Keratinocyte (primary cell): ENCODE data around the gene FRMPD4. TPM values are rescaled to one million over a fixed set of nuclear protein-coding genes. Genes with fewer than 3 reads are reported as not detected.

Source experiments
- DNase-seq: peaks from one replicate; pipeline ENCODE4 v3.0.0-alpha.2; 2011; ENCODE audit warnings: low read depth, missing footprints, low spot score
- FAIRE-seq: peaks from 2 replicates; lab custom pipeline; 2011; peaks lifted over from hg19 to GRCh38; lab: Jason Lieb, UNC
- H2AFZ ChIP-seq: 2 replicates; pipeline ENCODE4 v1.6.0; 2012; ENCODE audit warnings: low read length, control low read depth, inconsistent platforms; ENCODE audit not compliant: control insufficient read depth
- H3K27ac ChIP-seq: 2 replicates; pipeline ENCODE4 v1.5.1; 2011; ENCODE audit warnings: low read length; ENCODE audit not compliant: control insufficient read depth, insufficient read depth
- H3K27me3 ChIP-seq: 3 replicates; pipeline ENCODE4 v1.6.0; 2011; ENCODE audit warnings: low read length; ENCODE audit not compliant: control insufficient read depth, insufficient read depth; ENCODE audit errors: extremely low read depth
- H3K36me3 ChIP-seq, 2 experiments: 2 replicates in 1 of 2; 3 replicates in 1 of 2; pipeline ENCODE4 v1.5.1; 2011; ENCODE audit warnings: low read length in 2 of 2, mild to moderate bottlenecking in 1 of 2; ENCODE audit not compliant: control insufficient read depth in 2 of 2, insufficient read depth in 2 of 2; ENCODE audit errors: extremely low read depth in 1 of 2
- H3K4me1 ChIP-seq: 3 replicates; pipeline ENCODE4 v1.5.1; 2011; ENCODE audit warnings: low read length; ENCODE audit not compliant: control insufficient read depth, insufficient read depth; ENCODE audit errors: extremely low read depth
- H3K4me2 ChIP-seq: 3 replicates; pipeline ENCODE4 v1.6.0; 2011; ENCODE audit warnings: low read depth, low read length; ENCODE audit not compliant: control insufficient read depth, insufficient read depth; ENCODE audit errors: extremely low read depth
- H3K4me3 ChIP-seq, 3 experiments: fragments of 200-600 bp in 1 of 3; sonication (generic) in 1 of 3; 2 replicates in 2 of 3; 3 replicates in 1 of 3; pipeline ENCODE4 v1.5.1; 2011 to 2016; ENCODE audit warnings: low read length in 3 of 3, mild to moderate bottlenecking in 3 of 3, control low read depth in 2 of 3, inconsistent platforms in 1 of 3, low read depth in 1 of 3, mixed read lengths in 1 of 3, mixed run types in 1 of 3, moderate library complexity in 1 of 3; ENCODE audit not compliant: control insufficient read depth in 2 of 3, insufficient read depth in 2 of 3; ENCODE audit errors: extremely low read depth in 1 of 3
- H3K79me2 ChIP-seq: 2 replicates; pipeline ENCODE4 v1.6.0; 2012; ENCODE audit warnings: low read length; ENCODE audit not compliant: control insufficient read depth, insufficient read depth
- H3K9ac ChIP-seq: 3 replicates; pipeline ENCODE4 v1.6.0; 2011; ENCODE audit warnings: low read length; ENCODE audit not compliant: control insufficient read depth, insufficient read depth; ENCODE audit errors: extremely low read depth
- H3K9me1 ChIP-seq: 3 replicates; pipeline ENCODE4 v1.6.0; 2011; ENCODE audit warnings: low read length; ENCODE audit not compliant: control insufficient read depth, insufficient read depth; ENCODE audit errors: extremely low read depth
- H3K9me3 ChIP-seq: 2 replicates; pipeline ENCODE4 v1.5.1; 2012; ENCODE audit warnings: low read depth, low read length; ENCODE audit not compliant: control insufficient read depth
- H4K20me1 ChIP-seq: 3 replicates; pipeline ENCODE4 v1.6.0; 2011; ENCODE audit warnings: low read length; ENCODE audit not compliant: control insufficient read depth, insufficient read depth; ENCODE audit errors: extremely low read depth
- CTCF ChIP-seq, 3 experiments: IDR thresholded peaks in 1 of 3; conservative IDR thresholded peaks in 1 of 3; optimal IDR thresholded peaks in 1 of 3; 2 replicates in 2 of 3; 3 replicates in 1 of 3; pipeline versions ENCODE3 to v1.5.1; 2011; ENCODE audit warnings: low read length in 3 of 3, mild to moderate bottlenecking in 3 of 3, moderate library complexity in 2 of 3, control low read depth in 1 of 3, inconsistent platforms in 1 of 3; ENCODE audit not compliant: insufficient read depth in 2 of 3; ENCODE audit errors: extremely low read depth in 1 of 3
- EZH2 ChIP-seq: IDR thresholded peaks from one replicate; pipeline ENCODE4 v1.6.1; 2012; ENCODE audit warnings: inconsistent platforms, mild to moderate bottlenecking, low read length, moderate library complexity
- dilution Hi-C: fragments of 300-500 bp; cut with MboI; formaldehyde crosslinking; loops from one replicate; pipeline ENCODE4 v1.7.0; 2020; ENCODE audit warnings: low sequenced_read_pairs; ENCODE audit not compliant: extremely low pct_ligation_motif_present
- polyA plus RNA-seq, 5 experiments: library from polyadenylated mRNA; depleted of rRNA in 3 of 5; stranded (reverse) in 3 of 5; stranded (forward) in 1 of 5; unstranded in 1 of 5; fragments of >200 nt; gene quantifications; 1 replicate in 1 of 5; 2 replicates in 3 of 5; 3 replicates in 1 of 5; pipeline versions ENCODE4 v1.2.1 to v1.2.3, GENCODE V29; 2011 to 2012; ENCODE audit warnings: missing spikeins in 2 of 5, low read depth in 1 of 5, low replicate concordance in 1 of 5

The FRMPD4 gene
- polyA plus RNA-seq, 1 donor (not counting 4 experiments of a cell fraction or from before 2014, with no cell fraction given), result 0.05 TPM

GRCh38 chrX:12237131-12237530 is 98.9 kb downstream of the FRMPD4 start:
- dilution Hi-C loops, result no loop called here
- peak; percentile 11 for DNase-seq

GRCh38 chrX:12237771-12238170 is 99.5 kb downstream of the FRMPD4 start:
- no peak overlapping the region for H3K4me3 ChIP-seq
- no peaks in the 10 kb centered on the region for H3K36me3 ChIP-seq
- TF ChIP-seq CTCF (optimal IDR thresholded peaks at IDR 0.05 in 1 of 3, IDR thresholded peaks at IDR 0.05 in 1 of 3, conservative IDR thresholded peaks at IDR 0.05 in 1 of 3; ENCODE audit: extremely low read depth in 1 of 3, insufficient read depth in 2 of 3, low read length in 3 of 3) (no peak), EZH2 (no peak)
- no peak overlapping the region for H3K4me2 ChIP-seq
- H3K27ac ChIP-seq, result no peak overlapping the region
- DNase-seq, result no peak
- dilution Hi-C loops, result no loop called here
- H3K9ac ChIP-seq, result no peak overlapping the region
- no peaks in the 10 kb centered on the region for H3K9me1 ChIP-seq
- peak overlapping the region; percentile 10 for H2AFZ ChIP-seq
- H3K4me1 ChIP-seq, result peaks cover 6% of the 10 kb centered on the region
- no peaks in the 10 kb centered on the region for H4K20me1 ChIP-seq
- no peaks in the 10 kb centered on the region for H3K27me3 ChIP-seq
- H3K9me3 ChIP-seq, result no peaks in the 10 kb centered on the region
- no peaks in the 10 kb centered on the region for H3K79me2 ChIP-seq
- no peak for FAIRE-seq

More at GRCh38 chrX:12237131-12237530, 98.9 kb downstream of the FRMPD4 start:
- peak; percentile 5 for FAIRE-seq
- Histone ChIP-seq H3K9me1 (no peaks in the 10 kb centered on the region), H3K9ac (no peak overlapping the region), H2AFZ (peak overlapping the region; percentile 10), H3K9me3 (no peaks in the 10 kb centered on the region), H3K4me2 (no peak overlapping the region), H3K4me1 (peaks cover 6% of the 10 kb centered on the region), H3K27me3 (no peaks in the 10 kb centered on the region), H3K36me3 (no peaks in the 10 kb centered on the region), H3K79me2 (no peaks in the 10 kb centered on the region), H4K20me1 (no peaks in the 10 kb centered on the region), H3K27ac (no peak overlapping the region), H3K4me3 (no peak overlapping the region)
- TF ChIP-seq EZH2, result no peak
- no peak for TF ChIP-seq CTCF (optimal IDR thresholded peaks at IDR 0.05 in 1 of 3, IDR thresholded peaks at IDR 0.05 in 1 of 3, conservative IDR thresholded peaks at IDR 0.05 in 1 of 3; ENCODE audit: extremely low read depth in 1 of 3, insufficient read depth in 2 of 3, low read length in 3 of 3)
